WERI-Rb-1 (cell line): ENCODE measurements around the gene GDPD5.

Experiments
- DNase-seq: peaks from one replicate; pipeline ENCODE4 v3.0.0-alpha.2; 2020
- H3K27ac ChIP-seq: fragments of 250-450 bp; sonication (Bioruptor Pico); 2 replicates; pipeline ENCODE4 v1.5.1; 2020; ENCODE audit warnings: mild to moderate bottlenecking, moderate library complexity
- H3K27me3 ChIP-seq: fragments of 250-450 bp; sonication (Bioruptor Pico); 2 replicates; pipeline ENCODE4 v1.5.1; 2021; ENCODE audit warnings: mild to moderate bottlenecking, low read depth, moderate library complexity; ENCODE audit not compliant: insufficient read depth, severe bottlenecking
- H3K36me3 ChIP-seq: fragments of 250-450 bp; sonication (Bioruptor Pico); 2 replicates; pipeline ENCODE4 v1.5.1; 2020; ENCODE audit warnings: mild to moderate bottlenecking, moderate library complexity
- H3K4me3 ChIP-seq: 2 replicates; pipeline ENCODE4 v1.5.1; 2011; ENCODE audit warnings: low read depth, mild to moderate bottlenecking, control low read depth, low read length
- H3K9me3 ChIP-seq: fragments of 250-450 bp; sonication (Bioruptor Pico); 2 replicates; pipeline ENCODE4 v1.5.1; 2021; ENCODE audit warnings: mild to moderate bottlenecking, moderate library complexity; ENCODE audit not compliant: severe bottlenecking
- CTCF ChIP-seq: IDR thresholded peaks from 2 replicates; pipeline ENCODE4 v1.5.1; 2011; ENCODE audit warnings: low read depth, mild to moderate bottlenecking, control low read depth, inconsistent platforms, low read length

Gene GDPD5

GRCh38 chr11:75516886-75517285 is 8.9 kb downstream of the GDPD5 start:
- DNase-seq, result no peak
- no peaks in the 10 kb centered on the region for H3K27me3 ChIP-seq
- no peak overlapping the region for H3K4me3 ChIP-seq
- peaks cover 14% of the 10 kb centered on the region for H3K36me3 ChIP-seq
- TF ChIP-seq CTCF, result no peak
- H3K27ac ChIP-seq, result no peak overlapping the region
- no peaks in the 10 kb centered on the region for H3K9me3 ChIP-seq

- DNase-seq, result no peak
- H3K4me3 ChIP-seq, result no peak overlapping the region
- H3K27ac ChIP-seq, result no peak overlapping the region
- no peak for TF ChIP-seq CTCF
- no peaks in the 10 kb centered on the region for H3K9me3 ChIP-seq
- peaks cover 13% of the 10 kb centered on the region for H3K36me3 ChIP-seq
- no peaks in the 10 kb centered on the region for H3K27me3 ChIP-seq
These were observed 9.6 kb downstream of the GDPD5 start for GRCh38 chr11:75516140-75516539.

- H3K27ac ChIP-seq, result no peak overlapping the region
- no peak for TF ChIP-seq CTCF
- H3K27me3 ChIP-seq, result no peaks in the 10 kb centered on the region
- no peaks in the 10 kb centered on the region for H3K9me3 ChIP-seq
- DNase-seq, result no peak
- H3K36me3 ChIP-seq, result peaks cover 13% of the 10 kb centered on the region
- H3K4me3 ChIP-seq, result no peak overlapping the region
These were observed 11.1 kb downstream of the GDPD5 start for GRCh38 chr11:75514596-75514995.

- Histone ChIP-seq H3K36me3 (peaks cover 13% of the 10 kb centered on the region), H3K4me3 (no peak overlapping the region), H3K9me3 (no peaks in the 10 kb centered on the region), H3K27me3 (no peaks in the 10 kb centered on the region), H3K27ac (no peak overlapping the region)
- no peak for TF ChIP-seq CTCF
- DNase-seq, result no peak
These were observed 12.5 kb downstream of the GDPD5 start for GRCh38 chr11:75513250-75513649.

- no peak overlapping the region for H3K27ac ChIP-seq
These were observed 15.1 kb downstream of the GDPD5 start for GRCh38 chr11:75510723-75511019.

More at GRCh38 chr11:75510723-75511019, 15.1 kb downstream of the GDPD5 start:
- H3K27me3 ChIP-seq, result no peaks in the 10 kb centered on the region
- peaks cover 5% of the 10 kb centered on the region for H3K36me3 ChIP-seq
- H3K9me3 ChIP-seq, result no peaks in the 10 kb centered on the region
- no peak overlapping the region for H3K4me3 ChIP-seq
- no peak for TF ChIP-seq CTCF
- no peak for DNase-seq
